Measurements from ENCODE around the gene SNAPC1. TPM values are rescaled to one million over a fixed set of nuclear protein-coding genes. Genes with fewer than 3 reads are reported as not detected.

The SNAPC1 gene
- total and polyA plus RNA-seq, 2 of the 13 experiments (the other 11 are each of a cell fraction or from before 2014, with no cell fraction given): 2.6 to 8.5 TPM

- TF ChIP-seq ZFP37 (CRISPR knock-in tag; IDR thresholded peaks at IDR 0.05; ENCODE audit: borderline replicate concordance) (no peak), HCFC1 (IDR thresholded peaks at IDR 0.05; ENCODE audit: low read depth, low read length) (no peak), ZNF280B (CRISPR knock-in tag; IDR thresholded peaks at IDR 0.05; ENCODE audit: borderline replicate concordance) (no peak), ZNF367 (CRISPR knock-in tag; IDR thresholded peaks at IDR 0.05; ENCODE audit: borderline replicate concordance) (no peak), SNRNP70 (IDR thresholded peaks at IDR 0.05; ENCODE audit: low read depth, low read length) (no peak), CBX2 (IDR thresholded peaks at IDR 0.05; ENCODE audit: low read depth, low read length) (no peak), CBX2 (CRISPR knock-in tag; IDR thresholded peaks at IDR 0.05; ENCODE audit: low read depth) (no peak), ZNF276 (CRISPR knock-in tag; IDR thresholded peaks at IDR 0.05; ENCODE audit: low read depth) (no peak), USF2 (IDR thresholded peaks at IDR 0.05; ENCODE audit: low read depth, low read length) (no peak), USF2 (CRISPR knock-in tag; IDR thresholded peaks at IDR 0.05; ENCODE audit: borderline replicate concordance) (no peak), SMAD1 (CRISPR knock-in tag; IDR thresholded peaks at IDR 0.05; ENCODE audit: borderline replicate concordance, low read depth) (peak; percentile 79; the same call in 1 of the 2 replicates), ZNF407 (CRISPR knock-in tag; IDR thresholded peaks at IDR 0.05; ENCODE audit: not compliant biosample characterization) (no peak)
Observed at GRCh38 chr14:61761959-61762786, at the start of gene SNAPC1 (continued).
